HEK293 (cell line): ENCODE data around the gene ZNF585A.

ENCODE experiments used
- CTCF ChIP-seq: fragments of 450-650 bp; formaldehyde crosslinking; IDR thresholded peaks from 2 replicates; pipeline ENCODE4 v1.5.1; 2016; ENCODE audit warnings: missing biosample characterization, missing genetic modification characterization
- HOXA7 ChIP-seq: sonication (generic); formaldehyde crosslinking; IDR thresholded peaks from 2 replicates; pipeline ENCODE4 v1.8.1; 2022; ENCODE audit warnings: missing genetic modification reagents, borderline replicate concordance
- SP2 ChIP-seq: fragments of 450-650 bp; formaldehyde crosslinking; IDR thresholded peaks from 2 replicates; pipeline ENCODE4 v1.5.1; 2016; ENCODE audit warnings: missing biosample characterization, missing genetic modification characterization
- YY1 ChIP-seq: fragments of 450-650 bp; formaldehyde crosslinking; IDR thresholded peaks from 2 replicates; pipeline ENCODE4 v1.5.1; 2018; ENCODE audit warnings: missing biosample characterization, missing genetic modification characterization
- ZNF133 ChIP-seq: fragments of 450-650 bp; formaldehyde crosslinking; IDR thresholded peaks from 2 replicates; pipeline ENCODE4 v1.5.1; 2016; ENCODE audit warnings: missing biosample characterization, missing genetic modification characterization
- ZNF155 ChIP-seq: fragments of 450-650 bp; formaldehyde crosslinking; IDR thresholded peaks from 2 replicates; pipeline ENCODE4 v1.5.1; 2016; ENCODE audit warnings: missing biosample characterization, missing genetic modification characterization
- ZNF341 ChIP-seq: fragments of 450-650 bp; formaldehyde crosslinking; IDR thresholded peaks from 2 replicates; pipeline ENCODE4; 2016; ENCODE audit warnings: low read depth, missing biosample characterization, missing genetic modification characterization
- ZNF449 ChIP-seq: fragments of 450-650 bp; formaldehyde crosslinking; IDR thresholded peaks from 2 replicates; pipeline ENCODE4 v1.5.1; 2017; ENCODE audit warnings: missing biosample characterization, mild to moderate bottlenecking, missing genetic modification characterization, moderate library complexity
- ZNF645 ChIP-seq: fragments of 450-650 bp; formaldehyde crosslinking; IDR thresholded peaks from 2 replicates; pipeline ENCODE4; 2016; ENCODE audit warnings: missing biosample characterization, missing genetic modification characterization
- ZNF670 ChIP-seq: fragments of 450-650 bp; formaldehyde crosslinking; IDR thresholded peaks from 2 replicates; pipeline ENCODE4 v1.5.1; 2016; ENCODE audit warnings: missing biosample characterization, missing genetic modification characterization, low read depth
- ZNF76 ChIP-seq: fragments of 450-650 bp; formaldehyde crosslinking; IDR thresholded peaks from 2 replicates; pipeline ENCODE4; 2016; ENCODE audit warnings: low read depth, missing biosample characterization, missing genetic modification characterization, borderline replicate concordance
- ZSCAN5A ChIP-seq: fragments of 450-650 bp; formaldehyde crosslinking; IDR thresholded peaks from 2 replicates; pipeline ENCODE4 v1.5.1; 2016; ENCODE audit warnings: missing biosample characterization, missing genetic modification characterization

GRCh38 chr19:37095859-37096258 lies 76.6 kb downstream of the ZNF585A start:
- TF ChIP-seq ZNF670 (tag by site-specific recombination) (no peak), HOXA7 (CRISPR knock-in tag) (no peak), ZNF645 (tag by site-specific recombination) (no peak), SP2 (tag by site-specific recombination) (no peak), ZSCAN5A (no peak), CTCF (tag by site-specific recombination) (no peak), ZNF341 (no peak), ZNF76 (no peak), ZNF155 (tag by site-specific recombination) (no peak), YY1 (tag by site-specific recombination) (no peak), ZNF133 (tag by site-specific recombination) (no peak), ZNF449 (tag by site-specific recombination) (no peak)
